GM19324 (cell line): ENCODE data around the gene NFKB1.
"Not testable (repeated sequence)": the region's sequence is repeated elsewhere in the genome, so short reads cannot be mapped to it uniquely, and the experiment has no call there.

Source experiments
- ATAC-seq: cut with Tn5 transposase; IDR thresholded peaks from one replicate; pipeline ENCODE4 v1.9.1; 2021; ENCODE audit warnings: mild to moderate bottlenecking, moderate library complexity; ENCODE audit not compliant: unreplicated experiment, low FRiP score

The NFKB1 gene

GRCh38 chr4:102560571-102561341 is 59.6 kb downstream of the NFKB1 start:
- ATAC-seq = no peak

- no peak for ATAC-seq
Observed at GRCh38 chr4:102563000-102563399, 61.8 kb downstream of the NFKB1 start.

GRCh38 chr4:102564399-102565059 is 63.4 kb downstream of the NFKB1 start:
- ATAC-seq = peak; percentile 80

GRCh38 chr4:102565696-102566095 is 64.5 kb downstream of the NFKB1 start:
- no peak for ATAC-seq

GRCh38 chr4:102566426-102566825 is 65.3 kb downstream of the NFKB1 start:
- ATAC-seq = no peak

GRCh38 chr4:102567427-102567826 is 66.3 kb downstream of the NFKB1 start:
- no peak for ATAC-seq

GRCh38 chr4:102569200-102569599 is 68.0 kb downstream of the NFKB1 start:
- no peak for ATAC-seq

GRCh38 chr4:102570211-102570610 is 69.1 kb downstream of the NFKB1 start:
- not testable (repeated sequence) for ATAC-seq

- no peak for ATAC-seq
Observed at GRCh38 chr4:102572452-102572851, 71.3 kb downstream of the NFKB1 start.

- no peak for ATAC-seq
Observed at GRCh38 chr4:102574317-102574716, 73.2 kb downstream of the NFKB1 start.

- ATAC-seq = no peak
Observed at GRCh38 chr4:102575369-102576129, 74.4 kb downstream of the NFKB1 start.

- ATAC-seq = no peak
Observed at GRCh38 chr4:102578270-102578669, 77.1 kb downstream of the NFKB1 start.

GRCh38 chr4:102578819-102579218 is 77.7 kb downstream of the NFKB1 start:
- ATAC-seq = no peak

- ATAC-seq = no peak
Observed at GRCh38 chr4:102579794-102580462, 78.8 kb downstream of the NFKB1 start.

- ATAC-seq = no peak
Observed at GRCh38 chr4:102580463-102580842, 79.3 kb downstream of the NFKB1 start.

- no peak for ATAC-seq
Observed at GRCh38 chr4:102584091-102584490, 82.9 kb downstream of the NFKB1 start.

- ATAC-seq = no peak
Observed at GRCh38 chr4:102585329-102585728, 84.2 kb downstream of the NFKB1 start.

GRCh38 chr4:102586002-102586643 is 85.0 kb downstream of the NFKB1 start:
- peak; percentile 23 for ATAC-seq

- ATAC-seq = peak; percentile 32
Observed at GRCh38 chr4:102586644-102587021, 85.5 kb downstream of the NFKB1 start.

- no peak for ATAC-seq
Observed at GRCh38 chr4:102589743-102590142, 88.6 kb downstream of the NFKB1 start.
